Measurements from ENCODE around the gene DCP1B.

DCP1B gene

GRCh38 chr12:1977588-1977987, 26.7 kb downstream of the DCP1B start:
- H3K4me3 ChIP-seq (ENCODE audit: low read depth, low read length) = no peak overlapping the region
- TF ChIP-seq, protein P1, sequence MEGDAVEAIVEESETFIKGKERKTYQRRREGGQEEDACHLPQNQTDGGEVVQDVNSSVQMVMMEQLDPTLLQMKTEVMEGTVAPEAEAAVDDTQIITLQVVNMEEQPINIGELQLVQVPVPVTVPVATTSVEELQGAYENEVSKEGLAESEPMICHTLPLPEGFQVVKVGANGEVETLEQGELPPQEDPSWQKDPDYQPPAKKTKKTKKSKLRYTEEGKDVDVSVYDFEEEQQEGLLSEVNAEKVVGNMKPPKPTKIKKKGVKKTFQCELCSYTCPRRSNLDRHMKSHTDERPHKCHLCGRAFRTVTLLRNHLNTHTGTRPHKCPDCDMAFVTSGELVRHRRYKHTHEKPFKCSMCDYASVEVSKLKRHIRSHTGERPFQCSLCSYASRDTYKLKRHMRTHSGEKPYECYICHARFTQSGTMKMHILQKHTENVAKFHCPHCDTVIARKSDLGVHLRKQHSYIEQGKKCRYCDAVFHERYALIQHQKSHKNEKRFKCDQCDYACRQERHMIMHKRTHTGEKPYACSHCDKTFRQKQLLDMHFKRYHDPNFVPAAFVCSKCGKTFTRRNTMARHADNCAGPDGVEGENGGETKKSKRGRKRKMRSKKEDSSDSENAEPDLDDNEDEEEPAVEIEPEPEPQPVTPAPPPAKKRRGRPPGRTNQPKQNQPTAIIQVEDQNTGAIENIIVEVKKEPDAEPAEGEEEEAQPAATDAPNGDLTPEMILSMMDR (conservative IDR thresholded peaks at IDR 0.05; ENCODE audit: low read depth, low read length) = no peak
- DNase-seq (ENCODE audit: low read depth) = no peak

DNA sequence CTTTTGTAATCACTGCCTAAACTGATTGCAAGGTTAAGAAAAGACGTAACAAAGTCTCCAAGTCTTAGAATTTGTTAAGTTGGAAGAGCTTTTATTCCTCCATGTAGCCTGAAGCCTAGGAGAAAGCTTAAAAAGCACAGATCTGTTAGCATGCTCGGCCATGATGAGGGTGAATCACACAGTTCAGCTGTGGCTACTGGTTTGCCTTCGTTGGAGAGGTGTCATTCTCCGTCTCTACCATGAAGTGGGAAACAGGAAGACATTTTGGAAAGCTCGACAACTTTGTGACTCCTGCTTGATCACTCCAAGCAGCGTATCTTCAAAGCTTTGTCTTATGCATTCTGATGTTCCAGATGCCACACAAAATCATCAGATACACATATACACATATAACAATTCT, 27.1 kb downstream of the DCP1B start:
- TF ChIP-seq, protein P1 (conservative IDR thresholded peaks at IDR 0.05; ENCODE audit: low read depth, low read length) = no peak
- DNase-seq (ENCODE audit: low read depth) = no peak

GRCh38 chr12:1974812-1975211, 29.4 kb downstream of the DCP1B start:
- peak; percentile 14 for DNase-seq (ENCODE audit: low read depth)
- TF ChIP-seq, protein P1 (conservative IDR thresholded peaks at IDR 0.05; ENCODE audit: low read depth, low read length) = no peak
- no peak overlapping the region for H3K4me3 ChIP-seq (ENCODE audit: low read depth, low read length)

More for the DNA sequence above, 27.1 kb downstream of the DCP1B start:
- no peak overlapping the region for H3K4me3 ChIP-seq (ENCODE audit: low read depth, low read length)

DNA sequence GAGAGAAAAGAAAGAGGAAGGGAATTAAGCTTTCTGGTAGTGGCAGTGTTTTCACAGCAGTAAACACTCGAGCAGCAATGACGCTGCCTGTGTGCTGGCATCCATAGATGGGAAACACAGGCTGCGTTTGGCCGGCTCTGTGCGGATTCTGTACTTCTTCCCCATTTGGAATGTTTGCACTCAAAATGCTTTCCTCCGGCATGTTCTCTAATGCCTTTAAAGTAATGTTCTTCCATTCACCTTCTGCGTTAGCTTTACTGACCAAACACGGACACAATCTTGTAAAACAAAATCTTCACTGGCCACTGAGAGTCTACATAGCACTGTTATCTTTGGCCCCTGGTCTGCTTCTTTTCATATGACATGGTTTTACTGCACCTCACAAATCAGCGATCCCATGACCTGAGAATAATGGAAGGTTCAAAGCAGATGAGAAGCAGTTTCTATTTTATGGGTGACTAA, 31.4 kb downstream of the DCP1B start:
- no peak overlapping the region for H3K4me3 ChIP-seq (ENCODE audit: low read depth, low read length)
- TF ChIP-seq, protein P1 (conservative IDR thresholded peaks at IDR 0.05; ENCODE audit: low read depth, low read length) = no peak
- DNase-seq (ENCODE audit: low read depth) = peak; percentile 14

GRCh38 chr12:1972260-1972659, 32.0 kb downstream of the DCP1B start:
- peak; percentile 61 for DNase-seq (ENCODE audit: low read depth)
- H3K4me3 ChIP-seq (ENCODE audit: low read depth, low read length) = no peak overlapping the region
- TF ChIP-seq, protein P1 (conservative IDR thresholded peaks at IDR 0.05; ENCODE audit: low read depth, low read length) = no peak

- TF ChIP-seq, protein P1 (conservative IDR thresholded peaks at IDR 0.05; ENCODE audit: low read depth, low read length) = no peak
- no peak overlapping the region for H3K4me3 ChIP-seq (ENCODE audit: low read depth, low read length)
- DNase-seq (ENCODE audit: low read depth) = no peak
Measured at GRCh38 chr12:1970331-1970900, 33.8 kb downstream of the DCP1B start.

- H3K4me3 ChIP-seq (ENCODE audit: low read depth, low read length) = no peak overlapping the region
- no peak for DNase-seq (ENCODE audit: low read depth)
- TF ChIP-seq, protein P1 (conservative IDR thresholded peaks at IDR 0.05; ENCODE audit: low read depth, low read length) = no peak
Measured at GRCh38 chr12:1966561-1967226, 37.6 kb downstream of the DCP1B start.
